GM23338 (cell line): ENCODE data around the gene MAP3K7CL. TPM values are rescaled to one million over a fixed set of nuclear protein-coding genes. Genes with fewer than 3 reads are reported as not detected.

Source experiments
- ATAC-seq: fragments of 200-7000 bp; cut with Tn5 transposase; 3 replicates; pipeline ENCODE4 v1.9.1; 2020
- DNase-seq: peaks from one replicate; pipeline ENCODE4 v3.0.0-alpha.2; 2015; ENCODE audit warnings: low spot score
- H2AFZ ChIP-seq: fragments of 200-600 bp; sonication (generic); 2 replicates; pipeline ENCODE4 v1.8.0; 2016; ENCODE audit warnings: antibody characterized with exemption, mild to moderate bottlenecking, moderate library complexity
- H3F3A ChIP-seq: fragments of 200-600 bp; sonication (generic); replicated peaks from 2 replicates; pipeline ENCODE4 v1.8.0; 2017; ENCODE audit warnings: antibody characterized with exemption, mixed run types, low read depth
- H3K27ac ChIP-seq: fragments of 200-600 bp; sonication (generic); 2 replicates; pipeline ENCODE4 v1.6.1; 2016; ENCODE audit warnings: low read depth
- H3K27me3 ChIP-seq: fragments of 200-600 bp; sonication (generic); 2 replicates; pipeline ENCODE4 v1.8.0; 2016; ENCODE audit warnings: mild to moderate bottlenecking, mixed run types, moderate library complexity; ENCODE audit not compliant: insufficient read depth
- H3K36me3 ChIP-seq: fragments of 200-600 bp; sonication (generic); 2 replicates; pipeline ENCODE4 v1.8.0; 2016; ENCODE audit warnings: mild to moderate bottlenecking; ENCODE audit not compliant: insufficient read depth
- H3K4me1 ChIP-seq: fragments of 200-600 bp; sonication (generic); 2 replicates; pipeline ENCODE4 v1.8.0; 2016; ENCODE audit warnings: mild to moderate bottlenecking, moderate library complexity; ENCODE audit not compliant: insufficient read depth
- H3K4me2 ChIP-seq: fragments of 200-600 bp; sonication (generic); 2 replicates; pipeline ENCODE4 v1.7.1; 2017; ENCODE audit warnings: mixed run types
- H3K4me3 ChIP-seq: fragments of 200-600 bp; sonication (generic); 2 replicates; pipeline ENCODE4 v1.6.1; 2016; ENCODE audit warnings: mixed run types
- H3K79me2 ChIP-seq: fragments of 200-600 bp; sonication (generic); replicated peaks from 2 replicates; pipeline ENCODE4 v1.8.0; 2017; ENCODE audit warnings: mild to moderate bottlenecking; ENCODE audit not compliant: insufficient read depth
- H3K9me2 ChIP-seq: fragments of 200-600 bp; sonication (generic); 2 replicates; pipeline ENCODE4 v1.8.0; 2017; ENCODE audit not compliant: insufficient read depth
- H4K20me1 ChIP-seq: fragments of 200-600 bp; sonication (generic); replicated peaks from 2 replicates; pipeline ENCODE4 v1.8.0; 2017; ENCODE audit warnings: mild to moderate bottlenecking; ENCODE audit not compliant: insufficient read depth
- H3K27ac Mint-ChIP-seq: 2 replicates; pipeline ENCODE4 v1.8.0; 2020; ENCODE audit warnings: inconsistent platforms, mild to moderate bottlenecking, moderate library complexity, mixed read lengths
- H3K27me3 Mint-ChIP-seq: 3 replicates; pipeline ENCODE4 v1.8.0; 2022; ENCODE audit warnings: low read depth, mild to moderate bottlenecking, moderate library complexity, mixed read lengths, inconsistent platforms; ENCODE audit not compliant: insufficient read depth, poor library complexity
- H3K36me3 Mint-ChIP-seq: 3 replicates; pipeline ENCODE4 v1.8.0; 2021; ENCODE audit warnings: low read depth, mild to moderate bottlenecking, inconsistent platforms, moderate library complexity, mixed read lengths
- H3K4me1 Mint-ChIP-seq: 3 replicates; pipeline ENCODE4 v1.8.0; 2020; ENCODE audit warnings: mild to moderate bottlenecking, inconsistent platforms, mixed read lengths
- H3K4me3 Mint-ChIP-seq: 3 replicates; pipeline ENCODE4 v1.8.0; 2021; ENCODE audit warnings: moderate library complexity, mild to moderate bottlenecking, inconsistent platforms, mixed read lengths
- H3K9me3 Mint-ChIP-seq: 3 replicates; pipeline ENCODE4 v1.8.0; 2020; ENCODE audit warnings: moderate library complexity, mild to moderate bottlenecking, inconsistent platforms, mixed read lengths
- CREB1 ChIP-seq: fragments of 250-450 bp; sonication (Bioruptor Pico); IDR thresholded peaks from 2 replicates; pipeline ENCODE4 v1.5.0; 2020; ENCODE audit warnings: low read depth, mild to moderate bottlenecking, moderate library complexity
- CTCF ChIP-seq, 2 experiments: fragments of 200-600 bp in 1 of 2; sonication (generic) in 1 of 2; conservative IDR thresholded peaks; 2 replicates each; pipeline versions ENCODE4 v1.5.1 to v1.6.1; 2016 to 2017; ENCODE audit warnings: antibody characterized with exemption in 2 of 2, low read depth in 2 of 2, mild to moderate bottlenecking in 2 of 2, moderate library complexity in 1 of 2
- ETS1 ChIP-seq: IDR thresholded peaks from 2 replicates; pipeline ENCODE4 v1.6.1; 2016; ENCODE audit warnings: antibody characterized with exemption
- EZH2 ChIP-seq: fragments of 200-600 bp; sonication (generic); IDR thresholded peaks from one replicate; pipeline ENCODE4 v1.8.0; 2017; ENCODE audit warnings: antibody characterized with exemption, mild to moderate bottlenecking, low read depth; ENCODE audit not compliant: unreplicated experiment
- JUNB ChIP-seq: IDR thresholded peaks from one replicate; pipeline ENCODE4 v1.6.1; 2016; ENCODE audit warnings: antibody characterized with exemption; ENCODE audit not compliant: unreplicated experiment
- NANOG ChIP-seq: IDR thresholded peaks from 2 replicates; pipeline ENCODE4 v1.6.1; 2016; ENCODE audit warnings: antibody characterized with exemption, borderline replicate concordance
- STAT1 ChIP-seq: IDR thresholded peaks from one replicate; pipeline ENCODE4 v1.6.1; 2016; ENCODE audit warnings: antibody characterized with exemption; ENCODE audit not compliant: unreplicated experiment
- polyA plus RNA-seq: library from polyadenylated mRNA; unstranded; fragments of >200 nt; fragmentation: Nextera tagmentation; extraction: Ambion mirVana; gene quantifications from 2 replicates; pipeline ENCODE4 v1.2.1, GENCODE V29; 2016
- total RNA-seq: library from RNA; depleted of rRNA; stranded (reverse); fragments of >200 nt; shearing (Covaris generic); gene quantifications from 2 replicates; pipeline ENCODE4 v1.2.3, GENCODE V29; 2014
- TF ChIP-seq, protein P1 (sequence below): fragments of 250-450 bp; sonication (Bioruptor Pico); IDR thresholded peaks from 2 replicates; pipeline ENCODE4 v1.5.0; 2020; ENCODE audit warnings: mild to moderate bottlenecking, moderate library complexity

Gene MAP3K7CL
- total and polyA plus RNA-seq, 2 experiments from 2014 or later, result 2.4 to 3.6 TPM

DNA sequence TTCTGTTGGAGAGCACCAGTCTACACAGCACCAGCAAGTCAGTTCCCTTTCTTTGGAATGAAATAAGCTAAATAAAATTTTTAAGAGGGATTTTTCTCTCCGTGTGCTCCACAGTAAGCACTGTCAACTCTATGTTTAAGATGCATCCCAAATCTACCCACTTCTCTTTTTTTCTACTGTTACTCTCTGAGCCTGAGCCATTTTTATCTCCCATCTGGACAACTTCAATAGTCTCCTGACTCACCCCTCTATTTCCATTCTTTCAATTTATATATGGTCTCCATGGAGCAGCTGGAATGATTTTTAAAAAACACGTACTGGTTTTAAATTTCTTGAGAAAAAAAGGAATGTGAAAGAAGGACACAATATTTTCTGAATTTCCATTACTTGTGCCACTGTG is 32.3 kb upstream of the MAP3K7CL start (continued):
- TF ChIP-seq CTCF (conservative IDR thresholded peaks at IDR 0.05; ENCODE audit: low read depth in 2 of 2) (no peak), STAT1 (no peak)

- Histone ChIP-seq H2AFZ (no peak overlapping the region), H3K4me3 (no peak overlapping the region), H3K27me3 (no peaks in the 10 kb centered on the region), H3K4me2 (no peak overlapping the region), H3F3A (no peaks in the 10 kb centered on the region), H3K36me3 (no peaks in the 10 kb centered on the region), H3K9me2 (no peaks in the 10 kb centered on the region), H4K20me1 (no peaks in the 10 kb centered on the region), H3K79me2 (no peaks in the 10 kb centered on the region), H3K4me1 (no peaks in the 10 kb centered on the region), H3K27ac (no peak overlapping the region)
- TF ChIP-seq NANOG, result no peak
- no peak for TF ChIP-seq STAT1
- no peak for TF ChIP-seq CREB1 (CRISPR knock-in tag)
- ATAC-seq (no peak), DNase-seq (no peak)
- Mint-ChIP-seq H3K4me3 (no peak overlapping the region), H3K27me3 (no peaks in the 10 kb centered on the region), H3K36me3 (no peaks in the 10 kb centered on the region), H3K9me3 (no peaks in the 10 kb centered on the region), H3K4me1 (no peaks in the 10 kb centered on the region; the same call in 2 of the 3 replicates), H3K27ac (no peak overlapping the region)
These were observed 27.6 kb upstream of the MAP3K7CL start for GRCh38 chr21:29102791-29103257.

DNA sequence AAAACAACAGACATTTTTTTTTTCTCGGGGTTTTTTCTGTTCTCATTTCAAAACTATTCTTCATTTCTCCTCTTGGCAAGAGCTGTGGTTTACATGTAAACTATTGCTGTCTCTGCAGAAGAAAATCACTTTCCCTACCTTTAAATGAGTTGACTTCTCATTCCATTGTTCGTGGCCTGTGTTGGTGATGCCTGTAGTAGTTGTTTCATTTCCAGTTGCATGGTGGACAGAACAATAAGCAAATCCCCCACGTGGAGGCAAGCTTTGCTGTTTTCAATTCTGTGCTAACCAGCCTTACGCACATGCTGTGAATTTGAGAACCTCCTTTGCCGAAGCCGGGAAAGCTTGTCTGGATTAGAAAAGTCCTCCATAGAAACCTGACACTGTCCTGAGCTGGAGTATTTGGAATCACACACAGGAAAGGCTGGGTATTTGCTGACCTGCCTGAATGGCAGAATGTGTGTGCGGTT is 26.2 kb upstream of the MAP3K7CL start:
- Mint-ChIP-seq H3K27ac (no peak overlapping the region), H3K36me3 (no peaks in the 10 kb centered on the region), H3K27me3 (no peaks in the 10 kb centered on the region), H3K9me3 (no peaks in the 10 kb centered on the region), H3K4me3 (no peak overlapping the region), H3K4me1 (no peaks in the 10 kb centered on the region; the same call in 2 of the 3 replicates)
- DNase-seq (no peak), ATAC-seq (no peak; the same call in 2 of the 3 replicates)
- Histone ChIP-seq H3K27ac (no peak overlapping the region), H3K4me3 (no peak overlapping the region), H3K4me1 (no peaks in the 10 kb centered on the region), H3K79me2 (no peaks in the 10 kb centered on the region), H3K4me2 (no peak overlapping the region), H4K20me1 (no peaks in the 10 kb centered on the region), H2AFZ (no peak overlapping the region), H3K36me3 (no peaks in the 10 kb centered on the region), H3K9me2 (no peaks in the 10 kb centered on the region), H3K27me3 (no peaks in the 10 kb centered on the region), H3F3A (no peaks in the 10 kb centered on the region)
- no peak for TF ChIP-seq CTCF (conservative IDR thresholded peaks at IDR 0.05; ENCODE audit: low read depth in 2 of 2)
- TF ChIP-seq STAT1, result no peak
- TF ChIP-seq EZH2, result no peak
- no peak for TF ChIP-seq JUNB
- TF ChIP-seq, protein P1, sequence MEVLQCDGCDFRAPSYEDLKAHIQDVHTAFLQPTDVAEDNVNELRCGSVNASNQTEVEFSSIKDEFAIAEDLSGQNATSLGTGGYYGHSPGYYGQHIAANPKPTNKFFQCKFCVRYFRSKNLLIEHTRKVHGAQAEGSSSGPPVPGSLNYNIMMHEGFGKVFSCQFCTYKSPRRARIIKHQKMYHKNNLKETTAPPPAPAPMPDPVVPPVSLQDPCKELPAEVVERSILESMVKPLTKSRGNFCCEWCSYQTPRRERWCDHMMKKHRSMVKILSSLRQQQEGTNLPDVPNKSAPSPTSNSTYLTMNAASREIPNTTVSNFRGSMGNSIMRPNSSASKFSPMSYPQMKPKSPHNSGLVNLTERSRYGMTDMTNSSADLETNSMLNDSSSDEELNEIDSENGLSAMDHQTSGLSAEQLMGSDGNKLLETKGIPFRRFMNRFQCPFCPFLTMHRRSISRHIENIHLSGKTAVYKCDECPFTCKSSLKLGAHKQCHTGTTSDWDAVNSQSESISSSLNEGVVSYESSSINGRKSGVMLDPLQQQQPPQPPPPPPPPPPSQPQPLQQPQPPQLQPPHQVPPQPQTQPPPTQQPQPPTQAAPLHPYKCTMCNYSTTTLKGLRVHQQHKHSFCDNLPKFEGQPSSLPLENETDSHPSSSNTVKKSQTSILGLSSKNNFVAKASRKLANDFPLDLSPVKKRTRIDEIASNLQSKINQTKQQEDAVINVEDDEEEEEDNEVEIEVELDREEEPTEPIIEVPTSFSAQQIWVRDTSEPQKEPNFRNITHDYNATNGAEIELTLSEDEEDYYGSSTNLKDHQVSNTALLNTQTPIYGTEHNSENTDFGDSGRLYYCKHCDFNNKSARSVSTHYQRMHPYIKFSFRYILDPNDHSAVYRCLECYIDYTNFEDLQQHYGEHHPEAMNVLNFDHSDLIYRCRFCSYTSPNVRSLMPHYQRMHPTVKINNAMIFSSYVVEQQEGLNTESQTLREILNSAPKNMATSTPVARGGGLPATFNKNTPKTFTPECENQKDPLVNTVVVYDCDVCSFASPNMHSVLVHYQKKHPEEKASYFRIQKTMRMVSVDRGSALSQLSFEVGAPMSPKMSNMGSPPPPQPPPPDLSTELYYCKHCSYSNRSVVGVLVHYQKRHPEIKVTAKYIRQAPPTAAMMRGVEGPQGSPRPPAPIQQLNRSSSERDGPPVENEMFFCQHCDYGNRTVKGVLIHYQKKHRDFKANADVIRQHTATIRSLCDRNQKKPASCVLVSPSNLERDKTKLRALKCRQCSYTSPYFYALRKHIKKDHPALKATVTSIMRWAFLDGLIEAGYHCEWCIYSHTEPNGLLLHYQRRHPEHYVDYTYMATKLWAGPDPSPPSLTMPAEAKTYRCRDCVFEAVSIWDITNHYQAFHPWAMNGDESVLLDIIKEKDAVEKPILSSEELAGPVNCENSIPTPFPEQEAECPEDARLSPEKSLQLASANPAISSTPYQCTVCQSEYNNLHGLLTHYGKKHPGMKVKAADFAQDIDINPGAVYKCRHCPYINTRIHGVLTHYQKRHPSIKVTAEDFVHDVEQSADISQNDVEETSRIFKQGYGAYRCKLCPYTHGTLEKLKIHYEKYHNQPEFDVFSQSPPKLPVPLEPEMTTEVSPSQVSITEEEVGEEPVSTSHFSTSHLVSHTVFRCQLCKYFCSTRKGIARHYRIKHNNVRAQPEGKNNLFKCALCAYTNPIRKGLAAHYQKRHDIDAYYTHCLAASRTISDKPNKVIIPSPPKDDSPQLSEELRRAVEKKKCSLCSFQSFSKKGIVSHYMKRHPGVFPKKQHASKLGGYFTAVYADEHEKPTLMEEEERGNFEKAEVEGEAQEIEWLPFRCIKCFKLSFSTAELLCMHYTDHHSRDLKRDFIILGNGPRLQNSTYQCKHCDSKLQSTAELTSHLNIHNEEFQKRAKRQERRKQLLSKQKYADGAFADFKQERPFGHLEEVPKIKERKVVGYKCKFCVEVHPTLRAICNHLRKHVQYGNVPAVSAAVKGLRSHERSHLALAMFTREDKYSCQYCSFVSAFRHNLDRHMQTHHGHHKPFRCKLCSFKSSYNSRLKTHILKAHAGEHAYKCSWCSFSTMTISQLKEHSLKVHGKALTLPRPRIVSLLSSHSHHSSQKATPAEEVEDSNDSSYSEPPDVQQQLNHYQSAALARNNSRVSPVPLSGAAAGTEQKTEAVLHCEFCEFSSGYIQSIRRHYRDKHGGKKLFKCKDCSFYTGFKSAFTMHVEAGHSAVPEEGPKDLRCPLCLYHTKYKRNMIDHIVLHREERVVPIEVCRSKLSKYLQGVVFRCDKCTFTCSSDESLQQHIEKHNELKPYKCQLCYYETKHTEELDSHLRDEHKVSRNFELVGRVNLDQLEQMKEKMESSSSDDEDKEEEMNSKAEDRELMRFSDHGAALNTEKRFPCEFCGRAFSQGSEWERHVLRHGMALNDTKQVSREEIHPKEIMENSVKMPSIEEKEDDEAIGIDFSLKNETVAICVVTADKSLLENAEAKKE (CRISPR knock-in tag), result no peak
- TF ChIP-seq ETS1, result no peak
